Subcutaneous adipose tissue (tissue), 4 donors: ENCODE measurements around the gene MOB3C. TPM values are rescaled to one million over a fixed set of nuclear protein-coding genes. Genes with fewer than 3 reads are reported as not detected.

ENCODE experiments used
- total RNA-seq, 4 donors: library from RNA; depleted of rRNA; stranded (reverse); fragments of >200 nt; gene quantifications; one replicate each; pipeline ENCODE4 v1.1.0, GENCODE V29; 2016
- TF ChIP-seq, protein P1 (sequence below): fragments of 450-650 bp; IDR thresholded peaks from one replicate; pipeline ENCODE4 v1.5.1; 2016; ENCODE audit warnings: low read depth, mild to moderate bottlenecking, control low read depth, antibody characterized with exemption, moderate library complexity

Gene MOB3C
- total RNA-seq, 4 donors from 2014 or later, result 14.5 to 19.2 (median 16.4) TPM

DNA sequence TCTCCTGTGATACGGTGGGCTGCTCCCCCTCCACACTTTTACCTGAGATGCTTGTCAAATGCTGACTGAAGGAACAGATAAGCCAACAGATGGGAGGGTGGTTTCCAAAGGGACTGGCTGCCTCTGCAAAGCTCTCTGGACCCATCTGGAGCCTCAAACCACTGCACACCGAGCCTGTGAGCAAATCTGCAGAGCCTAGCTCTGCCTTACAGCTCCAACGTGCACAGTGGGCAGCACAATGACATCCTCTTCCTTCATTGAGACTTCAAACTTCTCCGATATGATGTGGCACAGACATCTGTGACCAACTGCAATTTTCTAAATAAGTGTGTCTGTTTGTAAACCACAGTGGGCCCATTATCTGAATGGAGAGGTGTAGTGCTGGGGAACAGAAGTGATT, 38.9 kb downstream of the MOB3C start:
- TF ChIP-seq, protein P1, sequence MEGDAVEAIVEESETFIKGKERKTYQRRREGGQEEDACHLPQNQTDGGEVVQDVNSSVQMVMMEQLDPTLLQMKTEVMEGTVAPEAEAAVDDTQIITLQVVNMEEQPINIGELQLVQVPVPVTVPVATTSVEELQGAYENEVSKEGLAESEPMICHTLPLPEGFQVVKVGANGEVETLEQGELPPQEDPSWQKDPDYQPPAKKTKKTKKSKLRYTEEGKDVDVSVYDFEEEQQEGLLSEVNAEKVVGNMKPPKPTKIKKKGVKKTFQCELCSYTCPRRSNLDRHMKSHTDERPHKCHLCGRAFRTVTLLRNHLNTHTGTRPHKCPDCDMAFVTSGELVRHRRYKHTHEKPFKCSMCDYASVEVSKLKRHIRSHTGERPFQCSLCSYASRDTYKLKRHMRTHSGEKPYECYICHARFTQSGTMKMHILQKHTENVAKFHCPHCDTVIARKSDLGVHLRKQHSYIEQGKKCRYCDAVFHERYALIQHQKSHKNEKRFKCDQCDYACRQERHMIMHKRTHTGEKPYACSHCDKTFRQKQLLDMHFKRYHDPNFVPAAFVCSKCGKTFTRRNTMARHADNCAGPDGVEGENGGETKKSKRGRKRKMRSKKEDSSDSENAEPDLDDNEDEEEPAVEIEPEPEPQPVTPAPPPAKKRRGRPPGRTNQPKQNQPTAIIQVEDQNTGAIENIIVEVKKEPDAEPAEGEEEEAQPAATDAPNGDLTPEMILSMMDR, result no peak

DNA sequence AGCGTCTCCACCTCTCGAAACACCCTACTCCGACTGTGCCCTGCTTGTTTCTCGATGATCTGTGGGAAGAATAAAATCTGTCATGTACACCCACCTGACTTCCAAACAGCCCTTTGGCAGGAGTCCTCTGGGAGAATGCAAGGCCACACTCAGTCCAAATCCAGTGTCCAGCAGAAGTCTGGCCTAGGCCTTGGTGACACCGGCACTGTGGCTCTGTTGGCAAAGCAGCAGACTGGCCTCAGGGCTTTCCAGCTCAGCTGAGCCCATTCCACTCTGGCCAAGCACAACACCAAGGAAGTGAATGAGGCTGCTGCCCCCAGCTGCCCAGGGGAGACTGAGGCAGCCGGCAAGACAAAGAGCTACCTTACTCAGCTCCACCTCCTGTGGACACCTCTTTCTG, 40.0 kb downstream of the MOB3C start:
- TF ChIP-seq, protein P1, result no peak

DNA sequence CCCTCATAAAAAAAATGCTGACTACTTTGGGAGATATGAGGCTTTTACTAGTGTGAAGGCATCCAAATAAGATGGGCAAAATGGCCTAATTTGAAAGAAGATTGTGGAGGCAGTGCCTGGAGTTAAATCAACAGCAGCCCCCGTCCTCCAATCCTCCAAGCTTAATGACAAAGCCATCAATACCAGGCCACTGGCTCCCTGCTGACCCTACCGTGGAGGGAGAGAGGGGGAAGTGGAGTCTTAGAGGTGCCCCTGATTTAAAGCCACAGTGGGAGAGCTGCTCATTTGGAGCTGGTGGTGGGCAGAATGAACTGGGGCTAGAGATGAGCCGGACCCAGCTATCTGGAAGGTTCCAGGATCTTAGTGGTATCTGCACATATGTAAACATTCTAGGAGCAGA, 40.8 kb downstream of the MOB3C start:
- TF ChIP-seq, protein P1, result no peak

DNA sequence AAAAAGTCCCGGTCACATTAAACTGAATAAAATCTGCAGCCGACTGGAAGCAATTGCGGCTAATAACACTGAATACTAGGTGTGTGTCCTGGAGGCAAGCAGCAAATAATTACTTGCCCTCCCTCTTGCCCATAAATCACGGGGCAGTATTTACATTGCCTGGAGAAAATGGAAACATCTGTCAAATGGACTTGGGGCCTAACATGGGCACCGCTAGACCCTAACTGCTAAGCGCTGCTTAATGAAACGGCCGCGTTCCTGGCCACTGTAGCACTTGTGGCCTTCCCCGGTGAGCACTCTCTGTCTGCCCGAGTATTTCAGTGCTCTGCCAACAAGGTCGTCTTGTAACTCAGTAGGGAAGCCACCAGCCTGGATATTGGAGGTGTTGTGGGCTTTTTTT, 41.3 kb downstream of the MOB3C start:
- TF ChIP-seq, protein P1, result no peak

DNA sequence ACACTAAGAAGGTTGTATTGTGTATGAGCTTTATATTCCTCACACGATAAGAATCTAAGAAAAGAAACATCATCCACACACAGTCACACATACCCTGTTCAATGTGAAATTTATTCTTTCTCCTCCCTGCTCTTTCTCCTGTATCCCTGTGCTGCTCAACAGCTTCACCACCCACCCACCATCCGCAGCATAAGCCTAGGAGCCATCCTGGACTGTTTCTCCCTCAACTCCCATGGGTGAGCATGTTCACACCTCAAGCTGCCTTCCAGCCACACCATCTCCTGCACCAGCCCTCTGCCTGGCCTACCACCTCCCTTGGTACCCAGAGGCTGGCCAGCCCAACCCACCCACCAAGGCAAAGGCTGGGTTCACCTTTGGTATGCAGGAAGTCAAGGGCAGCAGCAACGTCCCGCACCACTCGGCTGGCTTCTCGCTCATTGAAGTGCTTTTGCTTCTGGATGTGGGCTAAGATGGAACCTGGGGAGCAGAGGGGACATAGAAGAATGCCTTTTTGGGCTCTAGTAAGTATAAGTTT, 44.9 kb downstream of the MOB3C start:
- TF ChIP-seq, protein P1, result no peak

DNA sequence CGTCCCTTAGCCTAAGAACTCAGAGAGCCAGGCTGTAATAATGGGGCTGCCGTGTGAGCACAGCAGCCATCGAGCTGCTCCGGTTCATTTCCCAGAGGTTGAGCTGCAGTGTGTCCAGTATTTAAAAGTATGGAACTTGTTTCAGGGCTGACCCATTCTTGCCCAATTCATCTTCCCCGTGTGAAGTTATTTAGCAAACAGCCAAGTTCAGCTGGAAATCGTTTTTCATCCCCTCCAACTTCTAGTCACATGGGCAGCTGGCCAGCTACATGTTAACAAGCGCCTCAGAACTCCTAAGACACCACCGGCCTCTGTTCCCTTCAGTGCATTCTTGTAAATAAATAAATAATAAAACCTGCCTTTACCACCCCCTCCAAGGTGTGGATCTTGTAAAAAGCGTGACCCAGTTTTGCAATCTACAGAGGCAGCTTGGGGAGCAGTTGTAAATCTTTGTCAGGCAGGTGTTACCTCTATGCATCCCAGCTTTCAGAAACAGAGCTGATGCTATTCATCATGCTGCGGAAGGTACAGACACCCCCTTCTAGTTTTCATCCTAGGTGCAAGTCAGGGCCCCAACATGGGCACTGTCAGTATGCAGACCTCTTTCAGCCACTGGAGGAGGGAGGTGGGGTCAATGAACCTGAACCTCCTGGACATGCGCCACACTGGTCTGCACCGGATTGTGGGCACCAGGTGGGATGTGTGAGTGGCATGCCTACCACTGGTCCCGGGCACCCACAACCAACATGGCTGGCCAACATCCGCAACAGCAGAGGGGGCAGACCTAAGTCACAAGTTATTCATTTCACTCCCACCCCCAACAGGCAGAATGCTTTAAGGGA, 46.5 kb downstream of the MOB3C start:
- TF ChIP-seq, protein P1, result no peak

DNA sequence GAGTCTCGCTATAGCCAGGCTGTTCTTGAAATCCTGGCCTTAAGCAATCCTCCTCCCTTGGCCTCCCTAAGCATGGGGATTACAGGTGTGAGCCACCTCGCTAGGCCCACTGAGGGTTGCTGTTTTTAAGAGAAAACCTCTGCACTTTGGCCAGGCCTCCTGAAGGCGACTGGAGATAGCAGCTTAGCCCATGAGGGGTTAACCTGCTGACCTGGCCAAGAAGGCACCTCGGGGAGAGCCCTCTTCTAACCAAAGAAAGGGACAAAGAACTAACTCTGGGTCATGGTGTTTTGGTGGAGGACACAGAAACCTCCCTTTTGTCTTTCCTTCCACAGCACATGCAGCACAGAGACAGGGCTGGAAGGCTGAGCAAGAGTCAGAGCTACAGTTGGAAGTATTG, 47.5 kb downstream of the MOB3C start:
- TF ChIP-seq, protein P1, result no peak
